ENCODE measurements around the gene RIN2.

The RIN2 gene

GRCh38 chr20:19765913-19766312 lies 7.9 kb downstream of the RIN2 start:
- DNase-seq (ENCODE audit: low spot score): no peak

- no peak for DNase-seq (ENCODE audit: low spot score)
Observed at GRCh38 chr20:19767070-19767469, 9.0 kb downstream of the RIN2 start.

GRCh38 chr20:19768325-19768842 lies 10.3 kb downstream of the RIN2 start:
- no peak for DNase-seq (ENCODE audit: low spot score)

GRCh38 chr20:19769507-19769906 lies 11.4 kb downstream of the RIN2 start:
- no peak for DNase-seq (ENCODE audit: low spot score)

- no peak for DNase-seq (ENCODE audit: low spot score)
Observed at GRCh38 chr20:19770375-19770774, 12.3 kb downstream of the RIN2 start.

- DNase-seq (ENCODE audit: low spot score): no peak
Observed at GRCh38 chr20:19771031-19771430, 13.0 kb downstream of the RIN2 start.

GRCh38 chr20:19773471-19773870 lies 15.4 kb downstream of the RIN2 start:
- no peak for DNase-seq (ENCODE audit: low spot score)

- no peak for DNase-seq (ENCODE audit: low spot score)
Observed at GRCh38 chr20:19774135-19774933, 16.3 kb downstream of the RIN2 start.

- no peak for DNase-seq (ENCODE audit: low spot score)
Observed at GRCh38 chr20:19775353-19776253, 17.5 kb downstream of the RIN2 start.

- DNase-seq (ENCODE audit: low spot score): no peak
Observed at GRCh38 chr20:19777315-19777714, 19.3 kb downstream of the RIN2 start.

- DNase-seq (ENCODE audit: low spot score): no peak
Observed at GRCh38 chr20:19777981-19778380, 19.9 kb downstream of the RIN2 start.

GRCh38 chr20:19778404-19778803 lies 20.3 kb downstream of the RIN2 start:
- no peak for DNase-seq (ENCODE audit: low spot score)

- no peak for DNase-seq (ENCODE audit: low spot score)
Observed at GRCh38 chr20:19779634-19780033, 21.6 kb downstream of the RIN2 start.

GRCh38 chr20:19780261-19780660 lies 22.2 kb downstream of the RIN2 start:
- no peak for DNase-seq (ENCODE audit: low spot score)

GRCh38 chr20:19781235-19781634 lies 23.2 kb downstream of the RIN2 start:
- no peak for DNase-seq (ENCODE audit: low spot score)

- no peak for DNase-seq (ENCODE audit: low spot score)
Observed at GRCh38 chr20:19782669-19783068, 24.6 kb downstream of the RIN2 start.

- no peak for DNase-seq (ENCODE audit: low spot score)
Observed at GRCh38 chr20:19783966-19784401, 25.9 kb downstream of the RIN2 start.

GRCh38 chr20:19784511-19785172 lies 26.6 kb downstream of the RIN2 start:
- peak; percentile 72 for DNase-seq (ENCODE audit: low spot score)

GRCh38 chr20:19785173-19785982 lies 27.3 kb downstream of the RIN2 start:
- no peak for DNase-seq (ENCODE audit: low spot score)

GRCh38 chr20:19785983-19786285 lies 27.9 kb downstream of the RIN2 start:
- DNase-seq (ENCODE audit: low spot score): no peak

- peak; percentile 59 for DNase-seq (ENCODE audit: low spot score)
Observed at GRCh38 chr20:19786311-19786710, 28.3 kb downstream of the RIN2 start.

GRCh38 chr20:19787366-19787765 lies 29.3 kb downstream of the RIN2 start:
- no peak for DNase-seq (ENCODE audit: low spot score)

All from ecto neural progenitor cell (in vitro differentiated cells).